Endodermal cell (in vitro differentiated cells): Measurements from ENCODE around the gene KRT7. TPM values are rescaled to one million over a fixed set of nuclear protein-coding genes. Genes with fewer than 3 reads are reported as not detected.

ENCODE experiments used
- DNase-seq: peaks from one replicate; pipeline ENCODE4 v3.0.0-alpha.2; 2017
- H3K27ac ChIP-seq: 2 replicates; pipeline ENCODE4 v1.5.1; 2013; ENCODE audit warnings: mild to moderate bottlenecking, low read depth, low read length, moderate library complexity
- H3K27me3 ChIP-seq: 2 replicates; pipeline ENCODE4 v1.6.1; 2013; ENCODE audit warnings: mild to moderate bottlenecking, low read length, moderate library complexity; ENCODE audit not compliant: insufficient read depth, control insufficient read depth, poor library complexity, severe bottlenecking
- H3K36me3 ChIP-seq: 2 replicates; pipeline ENCODE4 v1.7.0; 2013; ENCODE audit warnings: mild to moderate bottlenecking, low read length, moderate library complexity; ENCODE audit not compliant: control insufficient read depth, insufficient read depth
- H3K4me1 ChIP-seq: one replicate; pipeline ENCODE4 v1.7.0; 2013; ENCODE audit warnings: low read length; ENCODE audit not compliant: control insufficient read depth, insufficient read depth
- H3K4me3 ChIP-seq: 2 replicates; pipeline ENCODE4 v1.5.1; 2013; ENCODE audit warnings: mild to moderate bottlenecking, low read length, moderate library complexity
- H3K9ac ChIP-seq: 2 replicates; pipeline ENCODE4 v1.6.1; 2013; ENCODE audit warnings: mild to moderate bottlenecking, low read length, moderate library complexity; ENCODE audit not compliant: poor library complexity, severe bottlenecking; ENCODE audit errors: extremely low read depth
- H3K9me3 ChIP-seq: 2 replicates; pipeline ENCODE4 v1.6.1; 2013; ENCODE audit warnings: mild to moderate bottlenecking, low read length, moderate library complexity; ENCODE audit not compliant: control insufficient read depth
- H3K27ac Mint-ChIP-seq: 2 replicates; pipeline ENCODE4 v1.8.0; 2020; ENCODE audit warnings: mixed read lengths
- H3K27me3 Mint-ChIP-seq: 2 replicates; pipeline ENCODE4 v1.8.0; 2021; ENCODE audit warnings: mild to moderate bottlenecking, mixed read lengths; ENCODE audit not compliant: insufficient read depth
- H3K36me3 Mint-ChIP-seq: 2 replicates; pipeline ENCODE4 v1.8.0; 2020; ENCODE audit warnings: low read depth, mixed read lengths
- H3K4me1 Mint-ChIP-seq: 2 replicates; pipeline ENCODE4 v1.8.0; 2020; ENCODE audit warnings: mixed read lengths
- H3K4me3 Mint-ChIP-seq: 2 replicates; pipeline ENCODE4 v1.8.0; 2020; ENCODE audit warnings: mild to moderate bottlenecking, moderate library complexity, mixed read lengths
- H3K9me3 Mint-ChIP-seq: 2 replicates; pipeline ENCODE4 v1.8.0; 2020; ENCODE audit warnings: mild to moderate bottlenecking, mixed read lengths
- WGBS, 2 experiments: methylation state at CpG; one replicate each; pipeline versions ENCODE4 v1.1.5 to v1.1.7; 2013; ENCODE audit warnings: missing lambda C conversion rate in 2 of 2, mixed read lengths in 1 of 2; ENCODE audit not compliant: insufficient coverage in 1 of 2, insufficient read length in 1 of 2; 5-methylcytosine and 5-hydroxymethylcytosine counted together
- total RNA-seq, 2 donors: library from RNA; stranded (reverse); fragmentation: NEBNext Ultra II Directional in 1 of 2; extraction: Animal tissue kit (Norgen Biotek cat#: 25700) in 1 of 2; gene quantifications; 2 replicates in 1 of 2; 3 replicates in 1 of 2; pipeline ENCODE4 v1.2.1, GENCODE V29; 2021
- TF ChIP-seq, protein P1 (sequence below): fragments of 200-600 bp; sonication (generic); conservative IDR thresholded peaks from 2 replicates; pipeline ENCODE4 v1.5.0; 2021; ENCODE audit warnings: antibody characterized with exemption, mild to moderate bottlenecking

The KRT7 gene
- total RNA-seq, 2 donors from 2014 or later: 1.5 TPM; not detected in 1

DNA sequence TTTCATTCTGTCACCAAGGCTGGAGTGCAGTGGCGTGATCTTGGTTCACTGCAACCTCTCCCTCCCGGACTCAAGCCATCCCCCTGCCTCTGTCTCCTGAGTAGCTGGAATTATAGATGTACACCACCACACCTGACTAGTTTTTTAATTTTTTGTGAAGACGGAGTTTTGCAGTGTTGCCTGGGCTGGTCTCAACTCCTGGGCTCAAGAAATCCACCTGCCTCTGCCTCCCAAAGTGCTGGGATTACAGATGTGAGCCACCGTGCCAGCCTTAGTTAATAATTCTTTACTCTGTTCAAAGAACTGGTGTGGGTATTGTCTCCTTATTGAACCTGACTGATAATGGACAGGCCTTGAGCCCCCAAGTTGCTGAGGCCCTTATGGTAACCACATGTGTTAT, 10.4 kb upstream of the KRT7 start:
- Histone ChIP-seq H3K27ac (no peak overlapping the region), H3K4me1 (no peaks in the 10 kb centered on the region), H3K9me3 (no peaks in the 10 kb centered on the region), H3K4me3 (no peak overlapping the region), H3K9ac (no peak overlapping the region), H3K27me3 (peaks cover 39% of the 10 kb centered on the region), H3K36me3 (no peaks in the 10 kb centered on the region)
- DNase-seq: no peak
- 85 to 95% methylated on average over 4 of the region's 4 CpGs for WGBS, 2 experiments
- no peaks in the 10 kb centered on the region for H3K4me1 Mint-ChIP-seq
- no peak overlapping the region for H3K4me3 Mint-ChIP-seq
- H3K27ac Mint-ChIP-seq: no peak overlapping the region
- no peaks in the 10 kb centered on the region for H3K36me3 Mint-ChIP-seq
- TF ChIP-seq, protein P1, sequence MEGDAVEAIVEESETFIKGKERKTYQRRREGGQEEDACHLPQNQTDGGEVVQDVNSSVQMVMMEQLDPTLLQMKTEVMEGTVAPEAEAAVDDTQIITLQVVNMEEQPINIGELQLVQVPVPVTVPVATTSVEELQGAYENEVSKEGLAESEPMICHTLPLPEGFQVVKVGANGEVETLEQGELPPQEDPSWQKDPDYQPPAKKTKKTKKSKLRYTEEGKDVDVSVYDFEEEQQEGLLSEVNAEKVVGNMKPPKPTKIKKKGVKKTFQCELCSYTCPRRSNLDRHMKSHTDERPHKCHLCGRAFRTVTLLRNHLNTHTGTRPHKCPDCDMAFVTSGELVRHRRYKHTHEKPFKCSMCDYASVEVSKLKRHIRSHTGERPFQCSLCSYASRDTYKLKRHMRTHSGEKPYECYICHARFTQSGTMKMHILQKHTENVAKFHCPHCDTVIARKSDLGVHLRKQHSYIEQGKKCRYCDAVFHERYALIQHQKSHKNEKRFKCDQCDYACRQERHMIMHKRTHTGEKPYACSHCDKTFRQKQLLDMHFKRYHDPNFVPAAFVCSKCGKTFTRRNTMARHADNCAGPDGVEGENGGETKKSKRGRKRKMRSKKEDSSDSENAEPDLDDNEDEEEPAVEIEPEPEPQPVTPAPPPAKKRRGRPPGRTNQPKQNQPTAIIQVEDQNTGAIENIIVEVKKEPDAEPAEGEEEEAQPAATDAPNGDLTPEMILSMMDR: no peak
- peaks cover 25% of the 10 kb centered on the region for H3K27me3 Mint-ChIP-seq
- H3K9me3 Mint-ChIP-seq: no peaks in the 10 kb centered on the region

- TF ChIP-seq, protein P1: no peak
- Mint-ChIP-seq H3K27me3 (peaks cover 32% of the 10 kb centered on the region), H3K36me3 (no peaks in the 10 kb centered on the region), H3K4me3 (no peak overlapping the region), H3K4me1 (no peaks in the 10 kb centered on the region), H3K27ac (no peak overlapping the region), H3K9me3 (no peaks in the 10 kb centered on the region)
- no peak overlapping the region for H3K27ac ChIP-seq
- WGBS, 2 experiments: 92 to 93% methylated on average over 5 of the region's 5 CpGs
- no peaks in the 10 kb centered on the region for H3K4me1 ChIP-seq
- no peaks in the 10 kb centered on the region for H3K36me3 ChIP-seq
- H3K4me3 ChIP-seq: no peak overlapping the region
- H3K27me3 ChIP-seq: peaks cover 43% of the 10 kb centered on the region
- H3K9me3 ChIP-seq: no peaks in the 10 kb centered on the region
- DNase-seq: no peak
- no peak overlapping the region for H3K9ac ChIP-seq
Measured at GRCh38 chr12:52223406-52224039, 9.5 kb upstream of the KRT7 start.

DNA sequence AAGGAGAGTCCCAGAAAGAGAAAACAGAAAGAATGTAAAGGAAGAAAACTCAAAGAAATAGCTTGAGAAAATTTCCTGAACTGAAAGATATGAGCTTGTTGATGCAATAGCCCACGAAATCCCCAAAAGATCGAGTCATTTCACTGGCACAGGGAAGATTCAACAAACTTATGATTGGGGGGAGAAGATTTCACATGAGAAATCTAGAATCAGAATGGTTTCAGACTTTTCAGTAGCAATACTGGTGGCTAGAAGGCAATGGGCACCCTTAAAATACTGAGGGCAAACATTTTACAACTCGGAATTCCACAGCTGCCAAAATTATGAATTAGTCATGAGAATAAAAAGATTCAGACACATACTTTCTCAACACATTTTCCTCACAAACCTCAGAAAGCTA, 8.9 kb upstream of the KRT7 start:
- peaks cover 49% of the 10 kb centered on the region for H3K27me3 ChIP-seq

More for the DNA sequence above, 8.9 kb upstream of the KRT7 start:
- H3K27ac Mint-ChIP-seq: no peak overlapping the region
- no peak overlapping the region for H3K27ac ChIP-seq
- WGBS, 2 experiments: 75 to 78% methylated on average over 2 to 3 of the region's 3 CpGs
- H3K27me3 Mint-ChIP-seq: peaks cover 38% of the 10 kb centered on the region
- H3K4me1 ChIP-seq: no peaks in the 10 kb centered on the region
- H3K9me3 Mint-ChIP-seq: no peaks in the 10 kb centered on the region
- H3K4me1 Mint-ChIP-seq: no peaks in the 10 kb centered on the region
- DNase-seq: no peak
- H3K4me3 ChIP-seq: no peak overlapping the region
- no peak overlapping the region for H3K4me3 Mint-ChIP-seq
- TF ChIP-seq, protein P1: no peak
- H3K9me3 ChIP-seq: no peaks in the 10 kb centered on the region
- H3K36me3 ChIP-seq: no peaks in the 10 kb centered on the region
- no peak overlapping the region for H3K9ac ChIP-seq
- H3K36me3 Mint-ChIP-seq: no peaks in the 10 kb centered on the region
